ENCODE results near the gene EVA1C.

DNA sequence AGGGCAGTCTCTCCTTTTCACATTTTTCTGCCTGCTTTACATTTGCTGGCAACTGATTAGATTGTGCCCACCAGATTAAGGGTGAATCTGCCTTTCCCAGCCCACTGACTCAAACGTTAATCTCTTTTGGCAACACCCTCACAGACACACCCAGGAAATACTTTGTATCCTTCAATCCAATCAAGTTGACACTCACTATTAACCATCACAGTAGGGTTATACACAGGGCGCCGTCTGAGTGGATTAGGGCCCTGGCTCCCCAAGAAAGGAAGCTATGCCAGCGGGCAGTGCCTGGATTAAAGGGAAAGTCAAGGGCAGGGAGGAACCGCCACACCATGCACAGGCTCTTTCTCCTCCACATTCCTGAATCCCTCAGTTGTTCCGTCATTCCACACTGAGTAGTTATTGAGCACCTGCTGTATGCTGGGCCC lies 56.2 kb downstream of the EVA1C start:
- no peak for TF ChIP-seq SPI1 (IDR thresholded peaks at IDR 0.05; ENCODE audit: low read depth, low read length)
- no peak for TF ChIP-seq POLR2A (IDR thresholded peaks at IDR 0.05; ENCODE audit: low read depth, low read length)
